Muscle of leg (tissue), 11 donors: ENCODE measurements around the gene LRWD1. TPM values are rescaled to one million over a fixed set of nuclear protein-coding genes. Genes with fewer than 3 reads are reported as not detected.
A peak's percentile ranks its signal among the peaks of the same experiment; 100 is the strongest.

ENCODE experiments used
- DNase-seq: peaks from one replicate; pipeline ENCODE4 v3.0.0; 2013
- H3K27ac ChIP-seq: one replicate; pipeline ENCODE4 v1.5.1; 2013; ENCODE audit warnings: mild to moderate bottlenecking, low read length, control low read depth
- H3K27me3 ChIP-seq: one replicate; pipeline ENCODE4 v1.6.1; 2013; ENCODE audit warnings: low read length; ENCODE audit not compliant: control insufficient read depth, insufficient read depth
- H3K36me3 ChIP-seq: one replicate; pipeline ENCODE4 v1.6.1; 2013; ENCODE audit warnings: low read length; ENCODE audit not compliant: control insufficient read depth, insufficient read depth
- H3K4me1 ChIP-seq: one replicate; pipeline ENCODE4 v1.6.1; 2013; ENCODE audit warnings: low read length; ENCODE audit not compliant: control insufficient read depth, insufficient read depth
- H3K4me3 ChIP-seq: one replicate; pipeline ENCODE4 v1.5.1; 2013; ENCODE audit warnings: low read length, control low read depth
- H3K9me3 ChIP-seq: replicated peaks from 2 replicates; pipeline ENCODE4 v1.6.1; 2013; ENCODE audit warnings: low read depth, low read length; ENCODE audit not compliant: control insufficient read depth
- WGBS: methylation state at CpG from one replicate; pipeline ENCODE4 v1.1.5; 2013; ENCODE audit warnings: missing lambda C conversion rate; ENCODE audit not compliant: insufficient coverage; 5-methylcytosine and 5-hydroxymethylcytosine counted together
- polyA plus RNA-seq, 8 donors: library from polyadenylated mRNA; unstranded; fragments of 120-200 nt; gene quantifications; one replicate each; pipeline versions ENCODE4 v1.2.1 to v1.2.3, GENCODE V29; 2013; ENCODE audit warnings: inconsistent platforms in 1 of 8, low replicate concordance in 1 of 8; ENCODE audit not compliant: insufficient read length in 8 of 8, insufficient read depth in 1 of 8
- total RNA-seq: library from RNA; stranded (reverse); fragments of 120-200 nt; gene quantifications from one replicate; pipeline ENCODE4 v1.2.4, GENCODE V29; 2013

LRWD1 gene
- total and polyA plus RNA-seq, 9 donors: 10.2 to 14.5 (median 12.5) TPM

- Histone ChIP-seq H3K27me3 (no peaks in the 10 kb centered on the region), H3K9me3 (no peaks in the 10 kb centered on the region), H3K27ac (peak overlapping the region; percentile 85), H3K36me3 (peaks cover 56% of the 10 kb centered on the region), H3K4me1 (peaks cover 30% of the 10 kb centered on the region), H3K4me3 (no peak overlapping the region)
- 84% methylated on average over 7 of the region's 16 CpGs for WGBS
- DNase-seq: peak; percentile 39
Measured at GRCh38 chr7:102426268-102427018, 38.3 kb upstream of the LRWD1 start.

- peak overlapping the region; percentile 85 for H3K27ac ChIP-seq
- peaks cover 36% of the 10 kb centered on the region for H3K4me1 ChIP-seq
- WGBS: no CpG with 5 or more reads among the region's 5 CpGs
- no peak overlapping the region for H3K4me3 ChIP-seq
- no peaks in the 10 kb centered on the region for H3K27me3 ChIP-seq
- peaks cover 50% of the 10 kb centered on the region for H3K36me3 ChIP-seq
- DNase-seq: no peak
- H3K9me3 ChIP-seq: no peaks in the 10 kb centered on the region
Measured at GRCh38 chr7:102427019-102427405, 37.8 kb upstream of the LRWD1 start.

- peaks cover 41% of the 10 kb centered on the region for H3K4me1 ChIP-seq
- H3K4me3 ChIP-seq: no peak overlapping the region
- no peak overlapping the region for H3K27ac ChIP-seq
- H3K36me3 ChIP-seq: peaks cover 35% of the 10 kb centered on the region
- DNase-seq: no peak
- H3K27me3 ChIP-seq: no peaks in the 10 kb centered on the region
- H3K9me3 ChIP-seq: no peaks in the 10 kb centered on the region
- WGBS: 92% methylated on average over 10 of the region's 10 CpGs
Measured at GRCh38 chr7:102429141-102429899, 35.5 kb upstream of the LRWD1 start.

GRCh38 chr7:102431617-102432298, 33.0 kb upstream of the LRWD1 start:
- Histone ChIP-seq H3K27ac (peak overlapping the region; percentile 62), H3K4me1 (peaks cover 24% of the 10 kb centered on the region), H3K36me3 (peaks cover 10% of the 10 kb centered on the region), H3K27me3 (no peaks in the 10 kb centered on the region), H3K9me3 (no peaks in the 10 kb centered on the region), H3K4me3 (no peak overlapping the region)
- peak; percentile 69 for DNase-seq
- WGBS: 20% methylated on average over 14 of the region's 17 CpGs

DNA sequence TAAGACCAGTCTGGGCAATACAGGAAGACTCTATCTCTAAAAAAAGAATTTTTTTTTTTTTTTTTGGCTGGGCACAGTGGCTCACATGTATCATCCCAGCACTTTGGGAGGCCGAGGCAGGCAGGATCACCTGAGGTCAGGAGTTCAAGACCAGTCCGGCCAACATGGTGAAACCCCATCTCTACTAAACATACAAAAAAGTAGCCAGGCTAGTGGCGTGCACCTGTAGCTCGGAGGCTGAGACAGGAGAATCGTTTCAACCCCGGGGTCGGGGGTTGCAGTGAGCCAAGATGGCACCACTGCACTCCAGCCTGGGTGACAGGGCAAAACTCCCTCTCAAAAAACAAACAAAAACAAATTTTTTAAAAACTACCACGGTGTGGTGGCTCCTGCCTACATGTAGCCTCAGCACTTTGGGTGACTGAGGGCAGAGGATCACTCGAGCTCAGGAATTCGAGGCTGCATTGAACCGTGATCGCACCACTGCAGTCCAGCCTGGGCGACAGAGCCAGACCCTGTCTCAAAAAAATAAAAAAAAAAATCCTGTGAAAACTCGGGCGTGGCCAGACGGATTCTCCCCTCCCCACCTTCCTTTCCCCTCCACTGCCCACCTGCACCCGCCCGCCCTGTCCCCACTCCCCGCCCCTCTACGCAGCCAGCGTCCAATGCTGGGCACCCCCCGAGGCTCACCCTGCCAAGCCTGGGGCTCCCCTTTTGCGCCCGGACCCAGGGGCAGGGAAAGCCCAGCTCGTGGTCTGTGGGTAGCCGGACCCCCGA, 32.2 kb upstream of the LRWD1 start:
- peaks cover 22% of the 10 kb centered on the region for H3K4me1 ChIP-seq
- H3K36me3 ChIP-seq: peaks cover 1% of the 10 kb centered on the region
- no peaks in the 10 kb centered on the region for H3K9me3 ChIP-seq
- no peaks in the 10 kb centered on the region for H3K27me3 ChIP-seq
- peak overlapping the region; percentile 66 for H3K4me3 ChIP-seq
- WGBS: 17% methylated on average over 18 of the region's 27 CpGs
- DNase-seq: no peak
- peak overlapping the region; percentile 65 for H3K27ac ChIP-seq

DNA sequence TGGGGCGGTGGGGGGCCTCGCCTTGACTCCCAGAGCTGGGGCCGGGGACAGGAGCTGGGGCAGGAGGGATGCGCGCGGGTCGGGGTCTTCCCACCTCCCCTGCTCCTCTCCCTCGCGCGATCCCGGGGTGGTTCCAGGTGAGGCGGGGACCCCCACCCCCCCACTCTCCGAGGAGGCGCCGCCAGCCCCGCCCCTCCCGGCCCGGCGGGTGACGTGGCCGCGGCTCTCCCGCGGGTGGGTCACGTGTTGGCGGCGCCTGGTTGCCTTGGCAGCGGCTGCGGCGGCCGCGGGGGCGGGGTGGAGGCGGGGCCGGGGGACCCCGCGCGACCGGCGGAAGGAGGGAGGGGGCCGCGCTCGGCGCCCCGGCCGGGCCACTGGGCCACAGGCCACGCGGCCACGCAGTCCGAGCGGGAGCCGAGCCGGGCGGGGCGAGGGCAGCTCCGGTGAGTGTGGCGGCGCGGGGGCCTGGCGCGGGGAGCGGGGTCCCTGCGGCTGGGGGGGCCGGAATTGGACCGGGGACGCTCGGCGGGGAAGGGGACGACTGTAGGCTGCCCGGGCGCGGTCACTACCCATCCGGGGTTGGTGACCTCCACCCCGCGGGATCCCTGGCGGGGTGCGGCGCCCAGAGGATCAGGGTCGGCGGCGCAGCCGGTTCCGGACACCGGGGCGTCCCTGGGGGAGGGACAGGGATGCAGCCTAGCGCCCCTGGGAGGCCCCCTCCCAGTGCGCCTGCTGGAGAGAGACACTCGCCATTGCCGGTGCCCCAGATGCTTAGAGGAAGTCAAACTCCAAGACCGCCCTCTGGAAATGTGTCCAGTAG, 31.4 kb upstream of the LRWD1 start, which contains the start of gene ORAI2:
Gene ORAI2 (plus strand): TSS at position 357 of the 820 bp plus-strand sequence. CDS start 5,382 bp downstream, outside the sequence.
- H3K9me3 ChIP-seq: no peaks in the 10 kb centered on the region
- H3K27me3 ChIP-seq: no peaks in the 10 kb centered on the region
- under 1% methylated on average over 58 of the region's 90 CpGs for WGBS
- H3K36me3 ChIP-seq: no peaks in the 10 kb centered on the region
- peaks cover 22% of the 10 kb centered on the region for H3K4me1 ChIP-seq
- peak within 1 kb of the TSS; percentile 80 for H3K4me3 ChIP-seq
- peak within 1 kb of the TSS; percentile 65 for H3K27ac ChIP-seq
- DNase-seq: peak; percentile 88

DNA sequence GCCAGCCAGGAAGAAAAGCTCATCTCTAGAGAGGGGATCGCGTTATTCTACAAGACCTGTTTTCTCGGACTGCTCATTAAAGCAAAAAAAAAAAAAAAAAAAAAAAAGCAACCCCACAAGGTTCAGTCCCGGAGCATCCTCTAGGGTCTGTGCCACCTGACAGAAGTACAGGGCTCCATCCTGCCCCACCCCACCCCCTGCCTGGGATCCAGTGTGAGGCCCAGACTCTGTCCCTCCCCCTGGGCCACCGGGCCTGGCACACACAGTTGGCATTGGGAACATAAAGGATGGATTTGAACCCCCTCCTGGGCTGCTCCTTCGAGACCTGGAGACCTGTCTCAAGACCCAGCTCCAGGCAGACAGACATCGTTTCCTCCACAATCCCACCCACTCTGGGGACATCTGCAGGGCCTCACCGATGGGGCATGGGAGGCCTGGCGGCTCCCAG, 30.7 kb upstream of the LRWD1 start:
- peaks cover 4% of the 10 kb centered on the region for H3K36me3 ChIP-seq
- peak; percentile 33 for DNase-seq
- no peaks in the 10 kb centered on the region for H3K27me3 ChIP-seq
- H3K27ac ChIP-seq: peak overlapping the region; percentile 59
- peaks cover 22% of the 10 kb centered on the region for H3K4me1 ChIP-seq
- H3K4me3 ChIP-seq: peak overlapping the region; percentile 80
- 20% methylated on average over 6 of the region's 9 CpGs for WGBS
- H3K9me3 ChIP-seq: no peaks in the 10 kb centered on the region

DNA sequence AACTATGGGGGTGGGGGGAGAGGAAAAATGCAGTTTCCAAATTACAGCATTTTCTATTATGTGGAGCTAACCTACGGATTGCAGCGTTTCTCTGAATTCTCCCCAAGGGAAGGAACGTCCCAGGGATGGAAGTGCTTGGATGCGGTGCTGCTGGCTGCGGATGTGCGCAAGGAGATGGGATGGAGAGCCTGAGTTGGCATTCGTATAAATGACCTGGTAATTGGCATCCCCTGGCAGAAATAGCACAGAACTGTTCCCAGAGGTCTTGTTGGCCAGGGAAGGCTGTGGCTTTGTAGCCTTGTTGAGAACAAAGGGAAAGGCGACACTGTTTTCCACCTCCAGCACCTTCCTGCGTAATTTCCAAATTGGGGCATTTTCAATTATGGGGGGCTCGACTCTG, 28.7 kb upstream of the LRWD1 start:
- H3K4me3 ChIP-seq: no peak overlapping the region
- no peak for DNase-seq
- H3K27ac ChIP-seq: no peak overlapping the region
- H3K9me3 ChIP-seq: no peaks in the 10 kb centered on the region
- H3K4me1 ChIP-seq: peaks cover 30% of the 10 kb centered on the region
- 84% methylated on average over 6 of the region's 10 CpGs for WGBS
- H3K36me3 ChIP-seq: peaks cover 11% of the 10 kb centered on the region
- no peaks in the 10 kb centered on the region for H3K27me3 ChIP-seq
